ENCODE results near the gene RPP14. TPM values are rescaled to one million over a fixed set of nuclear protein-coding genes. Genes with fewer than 3 reads are reported as not detected.

Gene RPP14
- total RNA-seq, 4 donors from 2014 or later: 9.2 to 25.1 (median 18.8) TPM

DNA sequence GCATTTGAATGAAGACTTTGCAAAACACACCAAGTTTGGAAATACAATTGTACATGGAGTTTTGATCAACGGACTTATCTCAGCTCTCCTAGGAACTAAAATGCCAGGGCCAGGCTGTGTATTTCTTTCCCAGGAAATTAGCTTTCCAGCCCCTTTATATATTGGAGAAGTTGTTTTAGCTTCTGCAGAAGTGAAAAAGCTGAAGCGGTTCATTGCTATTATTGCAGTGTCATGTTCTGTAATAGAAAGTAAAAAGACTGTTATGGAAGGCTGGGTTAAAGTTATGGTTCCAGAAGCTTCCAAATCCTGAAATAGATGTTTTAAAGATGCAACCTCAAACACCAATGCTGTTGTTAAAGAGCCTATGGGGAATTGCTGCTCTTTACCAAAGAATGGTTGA lies 11.8 kb downstream of the RPP14 start:
- in situ Hi-C loops (cut with MboI; ENCODE audit: low pct_ligation_motif_present in 1 of 4, low pct_unique_long_range_greater_than_20kb in 1 of 4, low sequenced_read_pairs in 3 of 4): loop anchor here in 1 of 4 donors (25.0 kb wide), 1 partner anchor 219 kb away; the partner anchor contains the start of gene ACOX2
- intact Hi-C loops (cut with DNase I; ENCODE audit: low total_unique reads): no loop called here

DNA sequence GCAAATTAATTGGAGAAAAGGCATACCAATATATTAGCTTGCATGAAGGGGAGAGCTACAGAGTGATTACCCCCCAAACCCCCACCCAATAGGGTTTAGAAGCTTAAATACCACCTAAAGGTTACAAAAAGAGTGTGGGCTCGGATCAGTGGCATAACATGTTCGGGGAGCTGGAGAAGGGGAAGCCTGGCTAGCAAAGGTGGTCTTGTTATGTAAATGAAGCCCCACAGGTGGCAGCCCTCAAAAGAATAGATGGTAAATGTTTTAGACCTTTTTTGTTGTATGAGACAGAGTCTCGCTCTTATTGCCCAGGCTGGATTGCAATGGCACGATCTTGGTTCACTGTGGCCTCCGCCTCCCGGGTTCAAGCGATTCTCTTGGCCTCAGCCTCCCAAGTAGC lies 15.7 kb downstream of the RPP14 start:
- 97 to 98% methylated on average over 7 of the region's 7 CpGs for WGBS, 2 donors (ENCODE audit: low coverage in 1 of 2)
- in situ Hi-C loops (cut with MboI; ENCODE audit: low pct_ligation_motif_present in 1 of 4, low pct_unique_long_range_greater_than_20kb in 1 of 4, low sequenced_read_pairs in 3 of 4): loop anchor here in 3 of 4 donors (5.0 to 25.0 kb wide), 4 partner anchors 93 to 216 kb away; partner anchors contain the start of gene ACOX2 (in 2 of the 3)
- no peak overlapping the region for H3K27ac ChIP-seq

More for the DNA sequence above, 11.8 kb downstream of the RPP14 start:
- TF ChIP-seq POLR2A (IDR thresholded peaks at IDR 0.05) (no peak), EP300 (IDR thresholded peaks at IDR 0.05; ENCODE audit: low read depth) (no peak), POLR2AphosphoS5 (IDR thresholded peaks at IDR 0.05) (no peak)
- TF ChIP-seq, protein P1, sequence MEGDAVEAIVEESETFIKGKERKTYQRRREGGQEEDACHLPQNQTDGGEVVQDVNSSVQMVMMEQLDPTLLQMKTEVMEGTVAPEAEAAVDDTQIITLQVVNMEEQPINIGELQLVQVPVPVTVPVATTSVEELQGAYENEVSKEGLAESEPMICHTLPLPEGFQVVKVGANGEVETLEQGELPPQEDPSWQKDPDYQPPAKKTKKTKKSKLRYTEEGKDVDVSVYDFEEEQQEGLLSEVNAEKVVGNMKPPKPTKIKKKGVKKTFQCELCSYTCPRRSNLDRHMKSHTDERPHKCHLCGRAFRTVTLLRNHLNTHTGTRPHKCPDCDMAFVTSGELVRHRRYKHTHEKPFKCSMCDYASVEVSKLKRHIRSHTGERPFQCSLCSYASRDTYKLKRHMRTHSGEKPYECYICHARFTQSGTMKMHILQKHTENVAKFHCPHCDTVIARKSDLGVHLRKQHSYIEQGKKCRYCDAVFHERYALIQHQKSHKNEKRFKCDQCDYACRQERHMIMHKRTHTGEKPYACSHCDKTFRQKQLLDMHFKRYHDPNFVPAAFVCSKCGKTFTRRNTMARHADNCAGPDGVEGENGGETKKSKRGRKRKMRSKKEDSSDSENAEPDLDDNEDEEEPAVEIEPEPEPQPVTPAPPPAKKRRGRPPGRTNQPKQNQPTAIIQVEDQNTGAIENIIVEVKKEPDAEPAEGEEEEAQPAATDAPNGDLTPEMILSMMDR (IDR thresholded peaks at IDR 0.05): no peak
- no peak overlapping the region for H3K4me3 ChIP-seq
- no peaks in the 10 kb centered on the region for H3K4me1 ChIP-seq
- H3K36me3 ChIP-seq: peaks cover 0 to 45% (median 15%) of the 10 kb centered on the region in 4 donors
- H3K27ac ChIP-seq: no peak overlapping the region
- WGBS, 2 donors (ENCODE audit: low coverage in 1 of 2): 80 to 88% methylated on average over 2 of the region's 2 CpGs
- no peaks in the 10 kb centered on the region for H3K27me3 ChIP-seq
- DNase-seq: no peak
- H3K9me3 ChIP-seq: no peaks in the 10 kb centered on the region

DNA sequence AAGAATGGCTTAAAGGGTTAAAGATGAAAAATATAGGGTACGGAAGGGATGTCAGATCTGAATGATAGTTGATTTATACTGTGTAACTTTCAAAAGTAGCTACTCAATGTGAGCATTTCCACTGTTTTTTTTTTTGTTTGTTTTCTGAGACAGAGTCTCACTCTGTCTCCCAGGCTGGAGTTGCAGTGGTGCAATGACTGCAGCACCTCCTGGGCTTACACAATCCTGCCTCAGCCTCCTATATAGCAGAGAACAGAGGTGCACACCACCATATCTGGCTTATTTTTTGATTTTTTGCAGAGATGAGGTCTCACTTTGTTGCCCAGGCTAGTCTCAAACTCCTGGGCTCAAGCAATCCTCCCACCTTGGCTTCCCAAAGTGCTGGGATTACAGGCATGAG lies 16.7 kb downstream of the RPP14 start:
- no peak overlapping the region for H3K4me3 ChIP-seq
- peaks cover 0 to 7% (median 0%) of the 10 kb centered on the region in 4 donors for H3K36me3 ChIP-seq
- peaks cover 3 to 12% (median 10%) of the 10 kb centered on the region in 4 donors for H3K4me1 ChIP-seq
- no peak for DNase-seq
- in situ Hi-C loops (cut with MboI; ENCODE audit: low pct_ligation_motif_present in 1 of 4, low pct_unique_long_range_greater_than_20kb in 1 of 4, low sequenced_read_pairs in 3 of 4): loop anchor here in 3 of 4 donors (5.0 to 25.0 kb wide), 4 partner anchors 92 to 215 kb away; partner anchors contain the start of gene ACOX2 (in 2 of the 3)
- no peak for TF ChIP-seq POLR2A (IDR thresholded peaks at IDR 0.05)
- TF ChIP-seq EP300 (IDR thresholded peaks at IDR 0.05; ENCODE audit: low read depth): no peak
- TF ChIP-seq, protein P1 (IDR thresholded peaks at IDR 0.05): no peak
- TF ChIP-seq POLR2AphosphoS5 (IDR thresholded peaks at IDR 0.05): no peak
- intact Hi-C loops (cut with DNase I; ENCODE audit: low total_unique reads): no loop called here
- no peaks in the 10 kb centered on the region for H3K27me3 ChIP-seq
- WGBS, 2 donors (ENCODE audit: low coverage in 1 of 2): 67 to 70% methylated on average over 1 of the region's 1 CpG
- H3K27ac ChIP-seq: no peak overlapping the region
- H3K9me3 ChIP-seq: no peaks in the 10 kb centered on the region

More for the DNA sequence above, 15.7 kb downstream of the RPP14 start:
- intact Hi-C loops (cut with DNase I; ENCODE audit: low total_unique reads): no loop called here
- Histone ChIP-seq H3K36me3 (peaks cover 0 to 15% (median 4%) of the 10 kb centered on the region in 4 donors), H3K4me1 (peaks cover 3 to 12% (median 10%) of the 10 kb centered on the region in 4 donors), H3K27me3 (no peaks in the 10 kb centered on the region), H3K9me3 (no peaks in the 10 kb centered on the region), H3K4me3 (no peak overlapping the region)
- TF ChIP-seq POLR2A (IDR thresholded peaks at IDR 0.05) (no peak), EP300 (IDR thresholded peaks at IDR 0.05; ENCODE audit: low read depth) (no peak), POLR2AphosphoS5 (IDR thresholded peaks at IDR 0.05) (no peak)
- TF ChIP-seq, protein P1 (IDR thresholded peaks at IDR 0.05): no peak
- DNase-seq: no peak

DNA sequence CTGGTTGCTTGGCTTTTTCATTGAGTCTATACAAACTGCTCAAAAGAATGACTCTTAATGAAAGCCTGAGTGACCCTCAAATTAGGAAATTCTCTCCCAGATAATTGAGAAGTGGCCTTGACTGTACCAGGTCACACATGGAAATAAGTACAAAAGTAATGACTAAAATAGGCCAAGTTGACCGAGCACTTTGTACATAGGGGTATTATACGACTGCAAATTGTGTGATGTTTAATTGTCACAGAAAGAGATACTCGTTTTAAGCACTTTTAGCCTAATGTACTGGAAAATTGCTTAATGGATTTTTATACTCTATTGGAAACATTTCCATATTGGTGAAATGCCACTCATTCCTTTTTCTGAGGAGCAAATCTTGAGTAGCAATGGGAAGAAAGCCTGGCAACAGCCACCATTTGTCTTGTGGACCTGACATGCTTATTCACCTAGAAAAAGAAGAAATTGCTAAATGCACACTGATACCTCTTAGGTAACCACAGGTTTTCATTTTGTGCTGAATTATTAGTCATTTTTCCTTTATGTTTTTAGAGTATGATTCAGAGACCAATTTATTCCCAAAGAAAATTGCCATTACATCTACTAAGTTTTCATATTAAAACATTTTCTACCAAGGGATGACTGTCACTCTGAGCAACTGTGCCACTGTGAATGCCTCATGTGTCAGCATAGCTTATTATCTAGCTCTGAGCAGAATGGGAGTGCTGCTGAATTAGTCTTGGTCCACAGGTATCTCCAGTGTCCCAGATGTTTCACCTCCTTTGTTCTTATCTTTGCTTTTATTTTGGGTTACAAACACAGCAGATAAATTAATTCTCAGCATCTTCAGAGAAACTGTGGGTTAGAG lies 17.7 kb downstream of the RPP14 start:
- in situ Hi-C loops (cut with MboI; ENCODE audit: low pct_ligation_motif_present in 1 of 4, low pct_unique_long_range_greater_than_20kb in 1 of 4, low sequenced_read_pairs in 3 of 4): loop anchor here in 3 of 4 donors (5.0 to 25.0 kb wide), 4 partner anchors 91 to 214 kb away; partner anchors contain the start of gene ACOX2 (in 2 of the 3)
- no peak overlapping the region for H3K27ac ChIP-seq
- intact Hi-C loops (cut with DNase I; ENCODE audit: low total_unique reads): no loop called here

More for the DNA sequence above, 17.7 kb downstream of the RPP14 start:
- TF ChIP-seq EP300 (IDR thresholded peaks at IDR 0.05; ENCODE audit: low read depth): no peak
- no peak for TF ChIP-seq POLR2A (IDR thresholded peaks at IDR 0.05)
- TF ChIP-seq, protein P1 (IDR thresholded peaks at IDR 0.05): no peak
- no peak for TF ChIP-seq POLR2AphosphoS5 (IDR thresholded peaks at IDR 0.05)
- Histone ChIP-seq H3K4me3 (no peak overlapping the region), H3K9me3 (no peaks in the 10 kb centered on the region), H3K27me3 (no peaks in the 10 kb centered on the region), H3K4me1 (peaks cover 3 to 12% (median 10%) of the 10 kb centered on the region in 4 donors), H3K36me3 (no peaks in the 10 kb centered on the region)
- DNase-seq: no peak
- WGBS, 2 donors (ENCODE audit: low coverage in 1 of 2): 66 to 71% methylated on average over 2 to 3 of the region's 3 CpGs
